ENCODE measurements around the gene PTPRJ. TPM values are rescaled to one million over a fixed set of nuclear protein-coding genes. Genes with fewer than 3 reads are reported as not detected.

The PTPRJ gene
- total and polyA plus RNA-seq, 9 of the 15 experiments (the other 6 are each of a cell fraction or from before 2014, with no cell fraction given), result 0.56 to 10.7 (median 4.8) TPM

DNA sequence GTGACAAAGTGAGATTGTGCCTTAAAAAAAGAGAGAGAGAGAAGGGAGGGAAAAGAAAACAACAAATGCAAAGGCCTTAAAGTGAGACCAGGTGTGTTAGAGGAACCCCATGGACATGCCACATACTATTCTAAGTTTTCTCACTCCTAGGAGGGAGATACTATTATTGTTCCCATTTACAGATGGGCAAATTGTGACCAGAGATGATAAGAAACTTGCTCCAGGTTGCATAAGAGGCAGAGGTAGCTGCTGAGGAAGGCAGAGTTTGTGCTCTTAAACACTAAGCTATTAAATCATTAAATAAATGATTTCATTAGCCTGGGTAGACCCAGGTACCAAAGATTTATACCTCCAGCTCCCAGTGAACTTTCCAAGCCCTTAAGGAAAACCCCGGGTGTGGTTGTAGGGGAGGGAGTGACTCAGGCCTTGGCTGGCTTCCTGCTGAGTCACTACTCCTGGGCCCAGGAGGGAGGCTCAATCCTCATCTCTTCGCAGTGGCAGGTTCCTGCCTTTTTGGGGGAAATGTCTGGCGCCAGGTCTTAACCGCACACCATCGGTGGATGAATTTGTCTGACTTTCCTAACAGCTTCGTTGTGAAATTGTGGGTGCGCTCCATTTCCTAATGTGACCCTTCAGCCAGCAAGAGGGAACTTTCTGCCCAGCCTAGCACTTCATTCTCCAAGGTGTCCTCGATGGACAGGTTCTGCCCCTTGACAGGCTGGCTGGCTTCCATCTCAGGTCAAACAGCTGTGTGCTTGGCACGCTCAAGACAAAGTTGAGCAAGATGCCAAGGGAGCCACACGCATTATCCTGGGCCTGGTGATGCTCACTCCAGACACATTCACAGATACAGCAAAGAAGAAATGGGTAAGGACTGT lies 33.4 kb upstream of the PTPRJ start (continued):
- TF ChIP-seq, protein P1, sequence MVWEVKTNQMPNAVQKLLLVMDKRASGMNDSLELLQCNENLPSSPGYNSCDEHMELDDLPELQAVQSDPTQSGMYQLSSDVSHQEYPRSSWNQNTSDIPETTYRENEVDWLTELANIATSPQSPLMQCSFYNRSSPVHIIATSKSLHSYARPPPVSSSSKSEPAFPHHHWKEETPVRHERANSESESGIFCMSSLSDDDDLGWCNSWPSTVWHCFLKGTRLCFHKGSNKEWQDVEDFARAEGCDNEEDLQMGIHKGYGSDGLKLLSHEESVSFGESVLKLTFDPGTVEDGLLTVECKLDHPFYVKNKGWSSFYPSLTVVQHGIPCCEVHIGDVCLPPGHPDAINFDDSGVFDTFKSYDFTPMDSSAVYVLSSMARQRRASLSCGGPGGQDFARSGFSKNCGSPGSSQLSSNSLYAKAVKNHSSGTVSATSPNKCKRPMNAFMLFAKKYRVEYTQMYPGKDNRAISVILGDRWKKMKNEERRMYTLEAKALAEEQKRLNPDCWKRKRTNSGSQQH (CRISPR knock-in tag; IDR thresholded peaks at IDR 0.05), result no peak
- TF ChIP-seq SOX6 (IDR thresholded peaks at IDR 0.05) (no peak; the same call in 1 of the 2 replicates), L3MBTL2 (IDR thresholded peaks at IDR 0.05) (peak; percentile 74; the same call in 1 of the 2 replicates), SMARCA4 (IDR thresholded peaks at IDR 0.05) (peak; percentile 93), POU5F1 (IDR thresholded peaks at IDR 0.05; ENCODE audit: borderline replicate concordance, low read depth, low read length, partially characterized antibody) (no peak), HMG20B (CRISPR knock-in tag; IDR thresholded peaks at IDR 0.05) (no peak), HNRNPUL1 (IDR thresholded peaks at IDR 0.05; ENCODE audit: low read length) (no peak), ZNF41 (CRISPR knock-in tag; conservative IDR thresholded peaks at IDR 0.05) (no peak), MAFK (IDR thresholded peaks at IDR 0.05; ENCODE audit: low read length) (peak; percentile 94), TOE1 (IDR thresholded peaks at IDR 0.05; ENCODE audit: borderline replicate concordance) (peak; percentile 21; the same call in 1 of the 2 replicates), TOE1 (CRISPR knock-in tag; IDR thresholded peaks at IDR 0.05; ENCODE audit: borderline replicate concordance, low read depth) (no peak), JUND (IDR thresholded peaks at IDR 0.05; ENCODE audit: borderline replicate concordance, low read depth, low read length) (peak; percentile 97), JUND (tag; IDR thresholded peaks at IDR 0.05; ENCODE audit: borderline replicate concordance, low read depth, low read length) (peak; percentile 94)
- TF ChIP-seq, protein P2, sequence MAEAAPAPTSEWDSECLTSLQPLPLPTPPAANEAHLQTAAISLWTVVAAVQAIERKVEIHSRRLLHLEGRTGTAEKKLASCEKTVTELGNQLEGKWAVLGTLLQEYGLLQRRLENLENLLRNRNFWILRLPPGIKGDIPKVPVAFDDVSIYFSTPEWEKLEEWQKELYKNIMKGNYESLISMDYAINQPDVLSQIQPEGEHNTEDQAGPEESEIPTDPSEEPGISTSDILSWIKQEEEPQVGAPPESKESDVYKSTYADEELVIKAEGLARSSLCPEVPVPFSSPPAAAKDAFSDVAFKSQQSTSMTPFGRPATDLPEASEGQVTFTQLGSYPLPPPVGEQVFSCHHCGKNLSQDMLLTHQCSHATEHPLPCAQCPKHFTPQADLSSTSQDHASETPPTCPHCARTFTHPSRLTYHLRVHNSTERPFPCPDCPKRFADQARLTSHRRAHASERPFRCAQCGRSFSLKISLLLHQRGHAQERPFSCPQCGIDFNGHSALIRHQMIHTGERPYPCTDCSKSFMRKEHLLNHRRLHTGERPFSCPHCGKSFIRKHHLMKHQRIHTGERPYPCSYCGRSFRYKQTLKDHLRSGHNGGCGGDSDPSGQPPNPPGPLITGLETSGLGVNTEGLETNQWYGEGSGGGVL (CRISPR knock-in tag; IDR thresholded peaks at IDR 0.05), result no peak
- TF ChIP-seq, protein P3, sequence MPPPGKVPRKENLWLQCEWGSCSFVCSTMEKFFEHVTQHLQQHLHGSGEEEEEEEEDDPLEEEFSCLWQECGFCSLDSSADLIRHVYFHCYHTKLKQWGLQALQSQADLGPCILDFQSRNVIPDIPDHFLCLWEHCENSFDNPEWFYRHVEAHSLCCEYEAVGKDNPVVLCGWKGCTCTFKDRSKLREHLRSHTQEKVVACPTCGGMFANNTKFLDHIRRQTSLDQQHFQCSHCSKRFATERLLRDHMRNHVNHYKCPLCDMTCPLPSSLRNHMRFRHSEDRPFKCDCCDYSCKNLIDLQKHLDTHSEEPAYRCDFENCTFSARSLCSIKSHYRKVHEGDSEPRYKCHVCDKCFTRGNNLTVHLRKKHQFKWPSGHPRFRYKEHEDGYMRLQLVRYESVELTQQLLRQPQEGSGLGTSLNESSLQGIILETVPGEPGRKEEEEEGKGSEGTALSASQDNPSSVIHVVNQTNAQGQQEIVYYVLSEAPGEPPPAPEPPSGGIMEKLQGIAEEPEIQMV (tag; conservative IDR thresholded peaks at IDR 0.05; ENCODE audit: low read depth), result 0 out of 2 replicates have a peak, but pooled peaks have one; percentile 18
- TF ChIP-seq, protein P4, sequence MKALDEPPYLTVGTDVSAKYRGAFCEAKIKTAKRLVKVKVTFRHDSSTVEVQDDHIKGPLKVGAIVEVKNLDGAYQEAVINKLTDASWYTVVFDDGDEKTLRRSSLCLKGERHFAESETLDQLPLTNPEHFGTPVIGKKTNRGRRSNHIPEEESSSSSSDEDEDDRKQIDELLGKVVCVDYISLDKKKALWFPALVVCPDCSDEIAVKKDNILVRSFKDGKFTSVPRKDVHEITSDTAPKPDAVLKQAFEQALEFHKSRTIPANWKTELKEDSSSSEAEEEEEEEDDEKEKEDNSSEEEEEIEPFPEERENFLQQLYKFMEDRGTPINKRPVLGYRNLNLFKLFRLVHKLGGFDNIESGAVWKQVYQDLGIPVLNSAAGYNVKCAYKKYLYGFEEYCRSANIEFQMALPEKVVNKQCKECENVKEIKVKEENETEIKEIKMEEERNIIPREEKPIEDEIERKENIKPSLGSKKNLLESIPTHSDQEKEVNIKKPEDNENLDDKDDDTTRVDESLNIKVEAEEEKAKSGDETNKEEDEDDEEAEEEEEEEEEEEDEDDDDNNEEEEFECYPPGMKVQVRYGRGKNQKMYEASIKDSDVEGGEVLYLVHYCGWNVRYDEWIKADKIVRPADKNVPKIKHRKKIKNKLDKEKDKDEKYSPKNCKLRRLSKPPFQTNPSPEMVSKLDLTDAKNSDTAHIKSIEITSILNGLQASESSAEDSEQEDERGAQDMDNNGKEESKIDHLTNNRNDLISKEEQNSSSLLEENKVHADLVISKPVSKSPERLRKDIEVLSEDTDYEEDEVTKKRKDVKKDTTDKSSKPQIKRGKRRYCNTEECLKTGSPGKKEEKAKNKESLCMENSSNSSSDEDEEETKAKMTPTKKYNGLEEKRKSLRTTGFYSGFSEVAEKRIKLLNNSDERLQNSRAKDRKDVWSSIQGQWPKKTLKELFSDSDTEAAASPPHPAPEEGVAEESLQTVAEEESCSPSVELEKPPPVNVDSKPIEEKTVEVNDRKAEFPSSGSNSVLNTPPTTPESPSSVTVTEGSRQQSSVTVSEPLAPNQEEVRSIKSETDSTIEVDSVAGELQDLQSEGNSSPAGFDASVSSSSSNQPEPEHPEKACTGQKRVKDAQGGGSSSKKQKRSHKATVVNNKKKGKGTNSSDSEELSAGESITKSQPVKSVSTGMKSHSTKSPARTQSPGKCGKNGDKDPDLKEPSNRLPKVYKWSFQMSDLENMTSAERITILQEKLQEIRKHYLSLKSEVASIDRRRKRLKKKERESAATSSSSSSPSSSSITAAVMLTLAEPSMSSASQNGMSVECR (CRISPR knock-in tag; IDR thresholded peaks at IDR 0.05), result no peak
- TF ChIP-seq, protein P5, sequence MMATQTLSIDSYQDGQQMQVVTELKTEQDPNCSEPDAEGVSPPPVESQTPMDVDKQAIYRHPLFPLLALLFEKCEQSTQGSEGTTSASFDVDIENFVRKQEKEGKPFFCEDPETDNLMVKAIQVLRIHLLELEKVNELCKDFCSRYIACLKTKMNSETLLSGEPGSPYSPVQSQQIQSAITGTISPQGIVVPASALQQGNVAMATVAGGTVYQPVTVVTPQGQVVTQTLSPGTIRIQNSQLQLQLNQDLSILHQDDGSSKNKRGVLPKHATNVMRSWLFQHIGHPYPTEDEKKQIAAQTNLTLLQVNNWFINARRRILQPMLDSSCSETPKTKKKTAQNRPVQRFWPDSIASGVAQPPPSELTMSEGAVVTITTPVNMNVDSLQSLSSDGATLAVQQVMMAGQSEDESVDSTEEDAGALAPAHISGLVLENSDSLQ (IDR thresholded peaks at IDR 0.05), result peak; percentile 7; the same call in 1 of the 2 replicates

All from K562 (cell line).